Activated gamma-delta T cell treated with anti-CD3 and anti-CD28 coated beads, Interleukin-2, amount 50 U/mL, for 16 hours (primary cell): ENCODE data around the gene LAPTM4A.
A peak's percentile ranks its signal among the peaks of the same experiment; 100 is the strongest.
"Not testable (repeated sequence)": the region's sequence is repeated elsewhere in the genome, so short reads cannot be mapped to it uniquely, and the experiment has no call there.

Source experiments
- DNase-seq: peaks from one replicate; pipeline ENCODE4 v3.0.0-alpha.2; 2020; ENCODE audit warnings: low read depth

LAPTM4A gene

GRCh38 chr2:20050646-20051531, 539 bp downstream of the LAPTM4A start:
- DNase-seq, result peak; percentile 2

GRCh38 chr2:20050104-20050645, 1.3 kb downstream of the LAPTM4A start:
- DNase-seq, result peak; percentile 4

DNA sequence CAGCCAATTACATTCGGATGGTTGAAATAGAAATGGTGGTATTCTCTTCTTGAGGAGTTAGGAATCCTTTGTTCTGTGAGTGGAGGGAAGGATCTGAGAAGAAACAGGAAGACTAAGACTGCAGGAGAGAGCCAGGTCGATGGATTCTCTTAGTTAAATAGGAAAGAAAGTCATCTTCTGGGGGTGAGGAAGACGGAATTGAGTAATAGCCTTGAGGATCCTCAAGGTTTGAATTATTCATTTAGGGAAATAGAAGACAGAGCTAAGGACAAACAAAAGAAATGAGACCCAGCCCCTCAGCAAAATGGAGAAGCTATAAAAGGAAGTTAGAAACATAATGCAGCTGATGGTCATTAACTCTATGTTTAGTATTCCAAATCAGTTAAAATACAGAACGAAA, 1.8 kb downstream of the LAPTM4A start:
- DNase-seq, result no peak

DNA sequence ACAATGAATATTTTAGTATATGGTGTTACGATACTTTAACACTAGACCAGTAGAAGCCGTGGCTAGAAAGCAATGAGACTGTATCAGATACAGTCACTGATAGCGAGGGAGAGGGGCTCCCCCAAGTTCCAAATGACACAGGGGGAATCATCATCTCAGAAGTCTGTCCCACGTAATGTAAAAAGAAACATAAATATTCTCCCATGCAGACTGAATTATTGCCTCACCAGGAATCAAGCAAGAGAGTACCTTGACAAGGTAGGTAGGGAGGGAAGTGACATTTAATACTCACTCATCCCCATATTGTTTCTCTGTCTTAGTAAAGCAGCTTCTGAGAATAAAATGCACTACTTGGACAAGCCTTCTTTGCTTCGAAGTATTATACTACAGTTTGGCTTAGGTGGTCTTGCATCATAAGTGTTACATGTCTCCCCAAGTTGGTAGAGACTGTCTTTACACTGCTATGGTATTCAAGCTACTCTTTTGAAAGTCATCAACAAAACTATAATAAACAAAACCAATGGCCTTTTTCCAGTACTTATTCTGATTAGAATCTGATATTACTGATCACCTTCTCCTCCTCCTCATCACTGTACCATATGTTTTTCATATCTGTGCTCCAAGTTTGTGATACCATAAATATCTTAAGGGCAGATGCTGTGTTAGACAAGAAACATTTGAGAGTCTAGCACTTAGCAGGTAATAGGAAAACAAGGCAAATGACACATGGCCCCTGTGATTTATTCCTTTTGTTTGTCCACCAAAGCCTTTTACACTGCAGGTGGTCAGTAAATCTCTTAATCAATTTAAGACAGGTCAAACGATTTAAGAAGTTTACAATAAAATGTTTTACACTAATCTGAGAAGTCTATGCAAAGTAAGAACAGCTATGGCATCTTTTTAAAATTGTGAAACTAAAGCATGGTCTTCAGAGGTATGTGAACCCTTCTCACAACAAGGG, 2.7 kb downstream of the LAPTM4A start:
- DNase-seq, result no peak

- DNase-seq, result not testable (repeated sequence)
These were observed 5.6 kb downstream of the LAPTM4A start for GRCh38 chr2:20045712-20046292.

- DNase-seq, result no peak
These were observed 6.7 kb downstream of the LAPTM4A start for GRCh38 chr2:20044778-20045177.

DNA sequence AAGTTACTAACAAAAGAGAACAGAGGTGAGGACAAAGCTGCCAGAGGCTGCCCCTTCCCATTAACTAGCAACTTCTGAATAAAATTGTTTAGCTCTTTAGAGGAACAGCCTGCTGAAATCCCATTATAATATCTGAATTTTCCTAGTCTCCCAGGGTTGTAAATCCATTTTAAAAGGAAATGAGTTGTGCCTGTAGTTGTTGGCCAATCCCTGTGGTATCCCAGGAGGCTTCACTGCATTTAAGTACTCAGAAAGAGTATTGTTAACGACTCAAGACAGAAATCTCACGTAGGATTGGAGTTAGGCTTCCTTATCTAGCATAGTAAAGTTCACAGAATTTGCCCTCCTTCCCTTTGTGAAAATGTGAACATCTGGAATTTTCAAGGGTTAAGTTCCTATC, 8.9 kb downstream of the LAPTM4A start:
- no peak for DNase-seq

- no peak for DNase-seq
These were observed 10.8 kb downstream of the LAPTM4A start for GRCh38 chr2:20040489-20041172.

GRCh38 chr2:20037660-20038059, 13.8 kb downstream of the LAPTM4A start:
- DNase-seq, result no peak

- no peak for DNase-seq
These were observed 15.3 kb downstream of the LAPTM4A start for GRCh38 chr2:20035955-20036666.

DNA sequence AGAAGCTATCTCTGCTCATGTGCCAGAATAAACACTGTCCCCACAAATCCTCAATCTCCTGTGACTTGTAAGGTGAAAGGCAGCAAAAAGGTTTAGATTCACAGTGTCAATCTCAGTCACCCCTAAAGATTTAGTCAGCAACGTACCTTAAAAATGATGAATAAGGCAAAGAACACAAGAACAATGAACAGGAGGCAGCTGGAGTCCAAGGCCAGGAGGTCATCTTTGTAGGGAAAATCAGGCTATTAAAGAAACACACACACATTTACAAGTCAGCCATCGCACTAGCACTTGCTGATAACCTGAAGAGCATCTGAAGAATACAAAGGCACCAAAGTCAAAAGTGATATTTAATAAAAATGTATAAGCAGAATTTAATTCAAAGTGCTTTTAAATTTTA, 16.6 kb downstream of the LAPTM4A start:
- no peak for DNase-seq

- no peak for DNase-seq
These were observed 17.2 kb downstream of the LAPTM4A start for GRCh38 chr2:20034218-20034617.

DNA sequence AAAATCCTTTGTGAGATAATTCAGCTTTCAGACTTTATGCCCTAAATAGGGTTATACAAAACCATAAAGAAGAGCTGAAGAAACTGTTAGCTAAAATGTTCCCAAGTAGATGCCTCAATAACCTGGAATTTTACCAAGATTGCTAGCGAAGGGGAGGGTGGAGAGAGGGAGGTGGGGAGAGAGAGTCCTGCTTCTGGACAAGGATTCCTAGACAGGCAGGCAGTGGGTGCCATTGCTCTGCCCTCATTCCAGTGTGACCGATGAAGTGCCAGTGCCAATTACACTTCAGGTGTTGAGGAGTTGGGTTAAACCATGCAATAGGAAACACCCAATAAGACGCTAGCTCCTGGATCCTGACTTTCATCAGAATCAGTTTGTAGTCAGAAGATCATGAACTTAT, 18.1 kb downstream of the LAPTM4A start:
- DNase-seq, result no peak

GRCh38 chr2:20030224-20030623, 21.2 kb downstream of the LAPTM4A start:
- DNase-seq, result no peak

DNA sequence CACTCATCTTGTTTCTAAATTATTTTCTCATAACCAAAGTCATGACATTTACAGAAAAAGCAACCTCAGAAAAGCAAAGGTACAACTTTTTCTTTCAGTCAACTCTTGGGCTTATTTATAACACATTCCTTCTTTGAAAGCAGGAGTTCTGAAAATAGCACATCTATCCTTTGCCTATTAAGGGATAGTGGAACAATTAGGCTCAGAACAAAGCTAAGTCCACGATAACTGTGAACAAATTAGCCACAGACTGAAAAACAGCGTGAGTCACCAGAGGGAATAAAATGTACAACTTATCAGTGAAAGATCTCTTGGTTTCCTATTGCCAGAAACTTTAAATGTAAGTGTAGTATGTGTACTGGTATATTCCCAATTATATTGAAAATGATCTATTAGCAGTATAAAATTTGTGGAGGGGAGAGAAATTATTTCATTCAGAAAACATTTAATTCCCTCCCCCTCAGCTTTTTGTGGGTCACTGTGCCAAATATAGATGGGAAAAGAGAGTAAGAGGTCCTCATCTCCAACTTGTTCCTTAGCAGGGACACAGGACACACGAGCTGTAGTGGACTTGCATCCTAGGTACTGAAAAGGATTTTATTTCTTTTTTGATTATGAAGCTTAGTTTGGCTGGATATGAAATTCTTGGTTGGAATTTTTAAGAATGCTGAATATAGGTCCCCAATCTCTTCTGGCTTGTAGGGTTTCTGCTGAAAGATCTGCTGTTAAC, 23.6 kb downstream of the LAPTM4A start:
- no peak for DNase-seq

- no peak for DNase-seq
These were observed 24.2 kb downstream of the LAPTM4A start for GRCh38 chr2:20027260-20027677.

GRCh38 chr2:20025065-20025786, 26.2 kb downstream of the LAPTM4A start:
- no peak for DNase-seq

DNA sequence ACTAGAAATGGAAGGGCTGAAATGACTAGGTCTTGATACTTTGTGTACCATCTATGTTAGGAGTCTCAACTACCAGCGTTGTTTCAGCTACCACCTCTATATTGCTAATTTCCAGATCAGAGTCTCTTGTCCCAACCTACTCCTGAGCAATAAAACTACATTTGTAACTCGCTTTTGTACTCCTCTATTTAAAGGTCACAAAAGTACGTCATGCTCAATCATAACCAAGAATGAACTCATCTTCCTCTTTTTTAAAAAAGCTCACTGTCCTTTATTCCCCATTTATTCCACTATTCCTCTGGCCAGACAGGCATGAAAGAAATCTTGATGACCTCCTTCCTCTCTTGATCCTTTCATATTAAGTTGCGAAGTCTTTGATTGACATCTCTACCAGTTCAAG, 27.7 kb downstream of the LAPTM4A start:
- DNase-seq, result no peak

- DNase-seq, result no peak
These were observed 29.9 kb downstream of the LAPTM4A start for GRCh38 chr2:20021405-20022009.
